Measurements from ENCODE around the gene CDC27.
"Not testable (repeated sequence)": the region's sequence is repeated elsewhere in the genome, so short reads cannot be mapped to it uniquely, and the experiment has no call there.

Gene CDC27

DNA sequence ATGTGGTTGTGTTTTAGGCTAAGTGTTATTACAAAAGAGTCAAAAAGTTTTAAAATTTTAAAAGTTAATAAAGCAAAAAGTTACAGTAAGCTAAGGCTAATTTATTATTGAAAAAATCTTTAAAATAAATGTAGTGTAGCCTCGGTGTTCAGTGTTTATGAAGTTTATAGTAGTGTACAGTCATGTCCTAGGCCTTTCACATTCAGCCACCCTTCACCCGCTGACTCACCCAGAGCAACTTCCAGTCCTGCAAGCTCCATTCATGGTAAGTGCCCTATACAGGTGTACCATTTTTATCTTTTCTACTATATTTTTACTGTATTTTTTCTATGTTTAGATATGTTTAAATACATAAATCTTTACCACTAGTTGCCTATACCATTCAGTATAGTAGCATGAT, 111.5 kb downstream of the CDC27 start:
- FAIRE-seq (no peak), DNase-seq (ENCODE audit: insufficient read length, low spot score) (no peak)

DNA sequence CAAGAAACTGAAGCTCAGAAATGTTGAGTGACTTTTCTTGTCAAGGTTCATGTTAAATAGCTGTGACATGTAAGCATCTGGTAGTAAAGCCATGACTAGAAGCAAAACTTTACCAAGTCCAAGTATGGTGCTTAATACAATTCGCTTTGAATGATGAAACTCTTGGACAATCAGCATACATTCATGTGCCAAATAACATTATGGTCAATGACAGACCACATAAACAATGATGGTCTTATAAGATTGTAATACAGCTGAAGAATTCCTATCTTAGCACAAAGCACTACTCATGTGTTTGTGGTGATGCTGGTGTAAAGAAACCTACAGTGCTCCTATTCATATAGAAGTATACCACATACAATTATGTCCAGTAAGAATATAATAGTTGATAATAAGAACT, 112.9 kb downstream of the CDC27 start:
- FAIRE-seq, result no peak

DNA sequence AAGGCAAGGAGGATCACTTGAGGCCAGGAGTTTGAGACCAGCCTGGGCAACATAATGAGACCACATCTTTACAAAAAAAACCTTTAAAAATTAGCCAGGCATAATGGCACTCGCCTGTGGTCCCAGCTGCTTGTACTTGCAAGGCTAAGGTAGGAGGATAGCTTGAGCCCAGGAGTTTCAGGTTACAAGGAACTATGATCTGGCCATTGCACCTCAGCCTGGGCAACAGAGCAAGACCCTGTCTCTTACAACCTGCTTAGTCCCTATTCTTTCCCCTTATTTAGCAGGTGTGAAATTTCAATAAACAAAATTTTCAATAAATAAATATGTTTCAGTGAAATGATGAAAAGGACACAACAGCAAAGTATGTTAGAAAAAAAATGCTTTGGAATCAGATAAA, 114.7 kb downstream of the CDC27 start:
- FAIRE-seq; DNase-seq (ENCODE audit: insufficient read length, low spot score): not testable (repeated sequence)

More for the DNA sequence above, 112.9 kb downstream of the CDC27 start:
- DNase-seq (ENCODE audit: insufficient read length, low spot score), result no peak

DNA sequence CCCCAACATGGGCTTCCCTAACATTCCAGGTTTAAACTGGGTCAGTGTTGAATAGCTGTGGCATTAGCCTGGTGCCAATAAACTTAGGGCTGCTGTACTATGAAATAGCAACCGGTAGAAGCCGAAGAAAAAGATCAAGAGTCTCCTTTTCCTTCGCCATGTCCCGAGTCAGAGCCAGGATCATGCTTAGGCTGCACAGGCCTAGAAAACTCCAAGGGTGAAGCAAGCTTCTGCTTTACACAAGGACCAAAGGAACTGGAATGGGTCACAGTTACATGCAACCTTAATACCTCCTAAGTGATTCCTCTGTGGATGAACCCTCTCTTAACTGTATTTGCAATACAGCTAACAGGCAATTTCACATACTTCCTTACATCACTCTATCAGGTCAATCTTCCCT, 115.5 kb downstream of the CDC27 start:
- DNase-seq (ENCODE audit: insufficient read length, low spot score); FAIRE-seq: not testable (repeated sequence)

DNA sequence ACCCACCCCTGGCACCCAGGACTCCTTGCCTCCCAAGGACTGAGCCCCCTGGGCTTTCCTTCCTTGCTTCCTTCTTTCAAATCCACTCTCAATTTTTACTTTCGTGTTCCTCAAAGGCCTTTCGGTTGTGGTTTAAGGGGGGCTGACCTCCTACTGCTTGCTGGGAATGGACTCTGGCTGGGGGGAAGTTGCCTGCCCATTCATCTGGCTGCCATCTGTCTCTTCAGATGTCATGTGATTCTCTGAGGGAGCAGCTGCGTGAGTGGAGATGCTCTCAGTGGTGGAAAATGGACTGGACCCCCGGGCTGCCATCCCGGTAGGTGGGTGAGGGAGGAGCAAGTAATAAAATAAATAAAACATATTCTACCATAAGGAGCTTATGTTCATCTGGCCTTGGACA, 116.2 kb downstream of the CDC27 start:
- DNase-seq (ENCODE audit: insufficient read length, low spot score), result no peak

DNA sequence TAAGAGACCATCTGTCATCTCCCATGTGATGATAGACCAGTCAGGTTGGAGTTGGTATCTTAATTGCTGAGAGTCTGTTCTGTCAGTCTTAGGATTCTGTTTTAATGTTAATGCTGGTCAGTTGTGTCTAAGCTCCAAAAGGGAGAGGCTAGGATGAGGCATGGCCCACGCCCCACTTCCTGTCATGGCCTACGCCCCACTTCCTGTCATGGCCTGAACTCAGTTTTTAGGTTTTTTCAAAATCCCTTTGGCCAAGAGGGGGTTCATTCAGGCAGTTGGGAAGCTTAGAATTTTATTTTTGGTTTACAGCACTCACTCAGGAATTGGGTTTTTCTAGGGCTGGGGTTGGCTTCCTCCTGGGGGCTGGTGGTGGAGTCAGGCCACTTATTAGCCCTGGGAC, 117.9 kb downstream of the CDC27 start:
- FAIRE-seq, result not testable (repeated sequence)

More for the DNA sequence above, 116.2 kb downstream of the CDC27 start:
- FAIRE-seq, result no peak

DNA sequence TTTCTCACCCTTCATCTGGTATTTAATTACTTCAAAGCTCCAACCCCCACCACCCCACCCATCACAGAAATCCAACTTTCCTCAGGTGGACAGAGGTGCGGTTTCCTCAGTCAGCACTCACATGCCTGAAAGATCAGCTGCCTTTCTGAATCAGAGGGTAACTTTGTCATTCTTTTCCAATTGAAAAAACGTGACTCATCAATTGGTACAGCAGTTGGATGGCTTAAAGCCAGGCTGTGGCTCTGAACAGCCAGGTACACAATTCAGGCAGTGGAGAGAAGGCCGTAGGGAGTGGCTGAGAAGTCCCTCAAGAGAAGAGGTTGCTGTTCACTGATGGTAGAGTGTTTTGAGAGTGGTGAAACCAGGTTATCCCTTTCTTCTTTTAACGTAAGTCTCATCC, 118.8 kb downstream of the CDC27 start:
- DNase-seq (ENCODE audit: insufficient read length, low spot score); FAIRE-seq: not testable (repeated sequence)

More for the DNA sequence above, 117.9 kb downstream of the CDC27 start:
- DNase-seq (ENCODE audit: insufficient read length, low spot score), result not testable (repeated sequence)

Measured in GM19239 (cell line).